HG03139 (cell line): ENCODE data around the gene OTUB1.

Experiments used
- ATAC-seq: cut with Tn5 transposase; IDR thresholded peaks from one replicate; pipeline ENCODE4 v1.9.1; 2021; ENCODE audit not compliant: unreplicated experiment

OTUB1 gene

GRCh38 chr11:64004590-64004984, 18.3 kb downstream of the OTUB1 start:
- ATAC-seq, result no peak

- ATAC-seq, result no peak
Observed at GRCh38 chr11:64005691-64006090, 19.5 kb downstream of the OTUB1 start.

- no peak for ATAC-seq
Observed at GRCh38 chr11:64006398-64006797, 20.2 kb downstream of the OTUB1 start.

GRCh38 chr11:64007160-64007628, 21.0 kb downstream of the OTUB1 start:
- ATAC-seq, result no peak

GRCh38 chr11:64007629-64008282, 21.5 kb downstream of the OTUB1 start:
- ATAC-seq, result no peak

- no peak for ATAC-seq
Observed at GRCh38 chr11:64008283-64008913, 22.2 kb downstream of the OTUB1 start.

- no peak for ATAC-seq
Observed at GRCh38 chr11:64008914-64009633, 22.8 kb downstream of the OTUB1 start.

GRCh38 chr11:64009710-64010109, 23.5 kb downstream of the OTUB1 start:
- ATAC-seq, result no peak

GRCh38 chr11:64010783-64011182, 24.5 kb downstream of the OTUB1 start:
- ATAC-seq, result no peak

- no peak for ATAC-seq
Observed at GRCh38 chr11:64011371-64011770, 25.1 kb downstream of the OTUB1 start.

- no peak for ATAC-seq
Observed at GRCh38 chr11:64013141-64013896, 27.1 kb downstream of the OTUB1 start.

- no peak for ATAC-seq
Observed at GRCh38 chr11:64014356-64014755, 28.1 kb downstream of the OTUB1 start.

- ATAC-seq, result no peak
Observed at GRCh38 chr11:64015510-64015909, 29.3 kb downstream of the OTUB1 start.

GRCh38 chr11:64015935-64016845, 30.0 kb downstream of the OTUB1 start:
- no peak for ATAC-seq

GRCh38 chr11:64017945-64018224, 31.6 kb downstream of the OTUB1 start:
- no peak for ATAC-seq

GRCh38 chr11:64018310-64018709, 32.1 kb downstream of the OTUB1 start:
- ATAC-seq, result no peak

- ATAC-seq, result no peak
Observed at GRCh38 chr11:64019106-64020037, 33.1 kb downstream of the OTUB1 start.

GRCh38 chr11:64020976-64021756, 34.9 kb downstream of the OTUB1 start:
- no peak for ATAC-seq

- ATAC-seq, result no peak
Observed at GRCh38 chr11:64021757-64022093, 35.5 kb downstream of the OTUB1 start.
